ENCODE data around the gene NEXMIF. TPM values are rescaled to one million over a fixed set of nuclear protein-coding genes. Genes with fewer than 3 reads are reported as not detected.

The NEXMIF gene
- total RNA-seq, 2 donors from 2014 or later, result 1.8 to 1.9 TPM

DNA sequence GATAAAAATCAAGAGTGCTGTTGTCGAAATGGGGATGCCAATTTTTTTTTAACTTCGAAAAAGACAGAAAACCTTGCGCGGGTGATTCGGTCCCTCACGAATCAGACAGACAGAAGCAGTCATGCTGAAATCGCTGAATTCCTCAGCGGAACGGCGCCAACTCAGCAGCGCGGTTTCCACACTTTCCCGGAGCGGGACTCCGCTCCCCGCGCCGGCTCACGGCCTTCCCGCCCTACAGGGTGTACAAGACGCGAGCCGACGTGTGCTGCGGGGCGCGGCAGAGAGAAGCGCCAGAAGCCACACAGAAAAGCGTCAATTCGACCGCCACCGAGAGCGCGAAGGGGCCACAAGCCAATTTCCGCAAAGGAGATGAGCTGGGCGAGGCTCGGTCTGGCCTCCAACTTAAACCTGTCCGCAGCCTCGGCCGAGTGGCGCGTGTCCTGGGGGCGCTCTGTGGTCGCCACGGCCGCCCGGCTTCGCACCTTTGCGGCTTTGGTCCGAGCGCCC, 1.3 kb downstream of the NEXMIF start:
- Histone ChIP-seq H3K9ac (ENCODE audit: extremely low read depth, low read length, poor library complexity, severe bottlenecking) (no peak overlapping the region), H3K9me3 (ENCODE audit: control insufficient read depth, low read length) (no peaks in the 10 kb centered on the region), H3K27ac (ENCODE audit: low read depth, low read length) (no peak overlapping the region), H3K27me3 (ENCODE audit: control insufficient read depth, insufficient read depth, low read length, poor library complexity, severe bottlenecking) (peaks cover 29% of the 10 kb centered on the region), H3K36me3 (ENCODE audit: control insufficient read depth, insufficient read depth, low read length) (no peaks in the 10 kb centered on the region), H3K4me1 (ENCODE audit: control insufficient read depth, insufficient read depth, low read length) (no peaks in the 10 kb centered on the region), H3K4me3 (ENCODE audit: low read length) (peak overlapping the region; percentile 73)
- no peak for DNase-seq
- TF ChIP-seq, protein P1, sequence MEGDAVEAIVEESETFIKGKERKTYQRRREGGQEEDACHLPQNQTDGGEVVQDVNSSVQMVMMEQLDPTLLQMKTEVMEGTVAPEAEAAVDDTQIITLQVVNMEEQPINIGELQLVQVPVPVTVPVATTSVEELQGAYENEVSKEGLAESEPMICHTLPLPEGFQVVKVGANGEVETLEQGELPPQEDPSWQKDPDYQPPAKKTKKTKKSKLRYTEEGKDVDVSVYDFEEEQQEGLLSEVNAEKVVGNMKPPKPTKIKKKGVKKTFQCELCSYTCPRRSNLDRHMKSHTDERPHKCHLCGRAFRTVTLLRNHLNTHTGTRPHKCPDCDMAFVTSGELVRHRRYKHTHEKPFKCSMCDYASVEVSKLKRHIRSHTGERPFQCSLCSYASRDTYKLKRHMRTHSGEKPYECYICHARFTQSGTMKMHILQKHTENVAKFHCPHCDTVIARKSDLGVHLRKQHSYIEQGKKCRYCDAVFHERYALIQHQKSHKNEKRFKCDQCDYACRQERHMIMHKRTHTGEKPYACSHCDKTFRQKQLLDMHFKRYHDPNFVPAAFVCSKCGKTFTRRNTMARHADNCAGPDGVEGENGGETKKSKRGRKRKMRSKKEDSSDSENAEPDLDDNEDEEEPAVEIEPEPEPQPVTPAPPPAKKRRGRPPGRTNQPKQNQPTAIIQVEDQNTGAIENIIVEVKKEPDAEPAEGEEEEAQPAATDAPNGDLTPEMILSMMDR (conservative IDR thresholded peaks at IDR 0.05), result no peak
- H3K27ac Mint-ChIP-seq, result no peak overlapping the region
- H3K4me3 Mint-ChIP-seq, result peak overlapping the region; percentile 67
- H3K27me3 Mint-ChIP-seq (ENCODE audit: insufficient read depth), result peaks cover 49% of the 10 kb centered on the region
- 14% methylated on average over 51 of the region's 51 CpGs; no CpG with 5 or more reads in 1 of the 2 experiments for WGBS, 2 experiments (ENCODE audit: insufficient coverage in 1 of 2, insufficient read length in 1 of 2)
- H3K4me1 Mint-ChIP-seq, result no peaks in the 10 kb centered on the region
- H3K9me3 Mint-ChIP-seq, result peaks cover 56% of the 10 kb centered on the region
- no peaks in the 10 kb centered on the region for H3K36me3 Mint-ChIP-seq (ENCODE audit: low read depth)

GRCh38 chrX:74922922-74923543, 2.2 kb downstream of the NEXMIF start:
- Histone ChIP-seq H3K27me3 (ENCODE audit: control insufficient read depth, insufficient read depth, low read length, poor library complexity, severe bottlenecking) (peaks cover 29% of the 10 kb centered on the region), H3K9me3 (ENCODE audit: control insufficient read depth, low read length) (no peaks in the 10 kb centered on the region), H3K27ac (ENCODE audit: low read depth, low read length) (no peak overlapping the region), H3K4me3 (ENCODE audit: low read length) (peak overlapping the region; percentile 73), H3K4me1 (ENCODE audit: control insufficient read depth, insufficient read depth, low read length) (no peaks in the 10 kb centered on the region), H3K36me3 (ENCODE audit: control insufficient read depth, insufficient read depth, low read length) (no peaks in the 10 kb centered on the region), H3K9ac (ENCODE audit: extremely low read depth, low read length, poor library complexity, severe bottlenecking) (no peak overlapping the region)
- Mint-ChIP-seq H3K36me3 (ENCODE audit: low read depth) (no peaks in the 10 kb centered on the region), H3K27ac (no peak overlapping the region), H3K9me3 (peaks cover 54% of the 10 kb centered on the region), H3K4me3 (no peak overlapping the region), H3K4me1 (no peaks in the 10 kb centered on the region), H3K27me3 (ENCODE audit: insufficient read depth) (peaks cover 49% of the 10 kb centered on the region)
- 100% methylated on average over 2 of the region's 6 CpGs; no CpG with 5 or more reads in 1 of the 2 experiments for WGBS, 2 experiments (ENCODE audit: insufficient coverage in 1 of 2, insufficient read length in 1 of 2)
- DNase-seq, result no peak
- TF ChIP-seq, protein P1 (conservative IDR thresholded peaks at IDR 0.05), result no peak

GRCh38 chrX:74911494-74911893, 13.8 kb downstream of the NEXMIF start:
- Mint-ChIP-seq H3K9me3 (peaks cover 73% of the 10 kb centered on the region), H3K36me3 (ENCODE audit: low read depth) (no peaks in the 10 kb centered on the region), H3K4me1 (no peaks in the 10 kb centered on the region), H3K27ac (no peak overlapping the region), H3K4me3 (no peak overlapping the region), H3K27me3 (ENCODE audit: insufficient read depth) (no peaks in the 10 kb centered on the region)
- Histone ChIP-seq H3K27ac (ENCODE audit: low read depth, low read length) (no peak overlapping the region), H3K4me1 (ENCODE audit: control insufficient read depth, insufficient read depth, low read length) (no peaks in the 10 kb centered on the region), H3K27me3 (ENCODE audit: control insufficient read depth, insufficient read depth, low read length, poor library complexity, severe bottlenecking) (no peaks in the 10 kb centered on the region), H3K9ac (ENCODE audit: extremely low read depth, low read length, poor library complexity, severe bottlenecking) (no peak overlapping the region), H3K9me3 (ENCODE audit: control insufficient read depth, low read length) (no peaks in the 10 kb centered on the region), H3K4me3 (ENCODE audit: low read length) (no peak overlapping the region), H3K36me3 (ENCODE audit: control insufficient read depth, insufficient read depth, low read length) (no peaks in the 10 kb centered on the region)
- DNase-seq, result no peak
- TF ChIP-seq, protein P1 (conservative IDR thresholded peaks at IDR 0.05), result no peak
- WGBS, 2 experiments (ENCODE audit: insufficient coverage in 1 of 2, insufficient read length in 1 of 2), result 83% methylated on average over 1 of the region's 1 CpG; no CpG with 5 or more reads in 1 of the 2 experiments

Measured in endodermal cell (in vitro differentiated cells).